OCI-LY1 (cell line): Measurements from ENCODE around the gene ALG9.

Experiments
- H2AFZ ChIP-seq: fragments of 200-600 bp; sonication (generic), shearing (Covaris generic); 2 replicates; pipeline ENCODE4 v1.6.0; 2014; ENCODE audit warnings: antibody characterized with exemption, mild to moderate bottlenecking, low read length
- H3F3A ChIP-seq: fragments of 200-600 bp; sonication (generic), shearing (Covaris generic); 2 replicates; pipeline ENCODE4 v1.6.0; 2014; ENCODE audit warnings: mild to moderate bottlenecking, antibody characterized with exemption, low read length, moderate library complexity; ENCODE audit not compliant: insufficient read depth
- H3K27ac ChIP-seq: fragments of 200-600 bp; sonication (generic); 2 replicates; pipeline ENCODE4 v1.5.1; 2014; ENCODE audit warnings: low read length, mixed run types, mild to moderate bottlenecking, low read depth; ENCODE audit not compliant: poor library complexity, severe bottlenecking
- H3K27me3 ChIP-seq: fragments of 200-600 bp; sonication (generic); 2 replicates; pipeline ENCODE4 v1.6.0; 2014; ENCODE audit warnings: antibody characterized with exemption, mild to moderate bottlenecking, low read length, moderate library complexity; ENCODE audit not compliant: insufficient read depth
- H3K36me3 ChIP-seq: fragments of 200-600 bp; sonication (generic); 2 replicates; pipeline ENCODE4 v1.6.1; 2014; ENCODE audit warnings: mild to moderate bottlenecking, antibody characterized with exemption, low read length, moderate library complexity, mixed read lengths; ENCODE audit not compliant: insufficient read depth
- H3K4me1 ChIP-seq: fragments of 200-600 bp; sonication (generic); 2 replicates; pipeline ENCODE4 v1.5.1; 2014; ENCODE audit warnings: mild to moderate bottlenecking, low read length, moderate library complexity; ENCODE audit not compliant: insufficient read depth, severe bottlenecking
- H3K4me2 ChIP-seq: fragments of 200-600 bp; sonication (generic), shearing (Covaris generic); 2 replicates; pipeline ENCODE4 v1.6.1; 2014; ENCODE audit warnings: low read length
- H3K4me3 ChIP-seq: fragments of 200-600 bp; sonication (generic); 2 replicates; pipeline ENCODE4 v1.5.1; 2014; ENCODE audit warnings: low read length, low read depth, mild to moderate bottlenecking, mixed read lengths; ENCODE audit not compliant: poor library complexity, severe bottlenecking
- H3K79me2 ChIP-seq: fragments of 200-600 bp; shearing (Covaris generic); 2 replicates; pipeline ENCODE4 v1.6.1; 2016; ENCODE audit warnings: mixed run types, low read length, mixed read lengths; ENCODE audit not compliant: insufficient read depth
- H3K9ac ChIP-seq: fragments of 200-600 bp; sonication (generic), shearing (Covaris generic); 2 replicates; pipeline ENCODE4 v1.6.1; 2014; ENCODE audit warnings: mild to moderate bottlenecking, low read length, mixed read lengths
- H3K9me2 ChIP-seq: fragments of 200-600 bp; sonication (generic), shearing (Covaris generic); 2 replicates; pipeline ENCODE4 v1.6.1; 2014; ENCODE audit warnings: low read depth, mild to moderate bottlenecking, low read length, mixed read lengths
- H3K9me3 ChIP-seq: fragments of 200-600 bp; shearing (Covaris generic); 2 replicates; pipeline ENCODE4 v1.6.1; 2014; ENCODE audit warnings: low read length, mixed read lengths
- H4K20me1 ChIP-seq: fragments of 200-600 bp; sonication (generic), shearing (Covaris generic); 2 replicates; pipeline ENCODE4 v1.6.0; 2016; ENCODE audit warnings: mild to moderate bottlenecking, low read length; ENCODE audit not compliant: insufficient read depth
- CTCF ChIP-seq: fragments of 200-600 bp; sonication (generic), shearing (Covaris generic); IDR thresholded peaks from 2 replicates; pipeline ENCODE4 v1.5.1; 2017; ENCODE audit warnings: mild to moderate bottlenecking, antibody characterized with exemption, low read length, moderate library complexity, mixed read lengths
- EZH2 ChIP-seq: fragments of 200-600 bp; sonication (generic), shearing (Covaris generic); IDR thresholded peaks from 2 replicates; pipeline ENCODE4 v1.8.0; 2017; ENCODE audit warnings: borderline replicate concordance, mixed run types, mild to moderate bottlenecking, antibody characterized with exemption, low read length, moderate library complexity, mixed read lengths

Gene ALG9

GRCh38 chr11:111792955-111793500 is 78.4 kb downstream of the ALG9 start:
- H3K9ac ChIP-seq: no peak overlapping the region
- H3K27ac ChIP-seq: no peak overlapping the region
- H3F3A ChIP-seq: no peaks in the 10 kb centered on the region
- H3K36me3 ChIP-seq: no peaks in the 10 kb centered on the region
- TF ChIP-seq CTCF (no peak), EZH2 (no peak)
- H3K27me3 ChIP-seq: no peaks in the 10 kb centered on the region
- no peak overlapping the region for H3K4me2 ChIP-seq
- no peaks in the 10 kb centered on the region for H3K9me3 ChIP-seq
- H4K20me1 ChIP-seq: no peaks in the 10 kb centered on the region
- H3K4me3 ChIP-seq: no peak overlapping the region
- H2AFZ ChIP-seq: no peak overlapping the region
- no peaks in the 10 kb centered on the region for H3K79me2 ChIP-seq
- no peaks in the 10 kb centered on the region for H3K9me2 ChIP-seq
- H3K4me1 ChIP-seq: peaks cover 18% of the 10 kb centered on the region

- H3K4me2 ChIP-seq: no peak overlapping the region
- H4K20me1 ChIP-seq: no peaks in the 10 kb centered on the region
- no peak overlapping the region for H3K4me3 ChIP-seq
- no peak overlapping the region for H2AFZ ChIP-seq
- no peaks in the 10 kb centered on the region for H3K79me2 ChIP-seq
- H3F3A ChIP-seq: no peaks in the 10 kb centered on the region
- H3K36me3 ChIP-seq: no peaks in the 10 kb centered on the region
- TF ChIP-seq CTCF (no peak), EZH2 (no peak)
- H3K9me3 ChIP-seq: no peaks in the 10 kb centered on the region
- H3K4me1 ChIP-seq: peaks cover 16% of the 10 kb centered on the region
- H3K27ac ChIP-seq: no peak overlapping the region
- H3K27me3 ChIP-seq: no peaks in the 10 kb centered on the region
- H3K9me2 ChIP-seq: no peaks in the 10 kb centered on the region
- no peak overlapping the region for H3K9ac ChIP-seq
These were observed 79.1 kb downstream of the ALG9 start for GRCh38 chr11:111792314-111792713.

GRCh38 chr11:111788464-111788863 is 82.9 kb downstream of the ALG9 start:
- Histone ChIP-seq H3F3A (no peaks in the 10 kb centered on the region), H3K27ac (no peak overlapping the region), H3K4me3 (no peak overlapping the region), H3K4me2 (no peak overlapping the region), H3K9ac (no peak overlapping the region), H2AFZ (no peak overlapping the region), H3K4me1 (peaks cover 6% of the 10 kb centered on the region), H3K27me3 (no peaks in the 10 kb centered on the region), H3K9me3 (no peaks in the 10 kb centered on the region), H4K20me1 (no peaks in the 10 kb centered on the region), H3K36me3 (peaks cover 14% of the 10 kb centered on the region; the same call in 1 of the 2 replicates), H3K79me2 (no peaks in the 10 kb centered on the region), H3K9me2 (no peaks in the 10 kb centered on the region)
- no peak for TF ChIP-seq CTCF
- no peak for TF ChIP-seq EZH2
